Left lung (tissue), 10 donors: ENCODE measurements around the gene SLC15A1. TPM values are rescaled to one million over a fixed set of nuclear protein-coding genes. Genes with fewer than 3 reads are reported as not detected.

Source experiments
- ATAC-seq: fragments of 200-7000 bp; cut with Tn5 transposase; one replicate; pipeline ENCODE4 v1.9.1; 2020; ENCODE audit warnings: moderate library complexity
- DNase-seq, 4 donors: peaks; one replicate each; pipeline ENCODE4 v3.0.0-alpha.2; 2013 to 2020
- H3K27ac ChIP-seq, 2 donors: fragments of 200-600 bp; sonication (generic) in 1 of 2; one replicate each; pipeline versions ENCODE4 v1.5.0 to v1.8.0; 2020 to 2021
- H3K27me3 ChIP-seq, 2 donors: fragments of 200-600 bp; sonication (generic) in 1 of 2; one replicate each; pipeline versions ENCODE4 v1.5.0 to v1.8.0; 2020 to 2021
- H3K36me3 ChIP-seq, 2 donors: fragments of 200-600 bp; sonication (generic) in 1 of 2; one replicate each; pipeline versions ENCODE4 v1.5.0 to v1.8.0; 2020 to 2021
- H3K4me1 ChIP-seq, 2 donors: fragments of 200-600 bp; one replicate each; pipeline ENCODE4 v1.8.0; 2021
- H3K4me3 ChIP-seq, 2 donors: fragments of 200-600 bp; sonication (generic) in 1 of 2; one replicate each; pipeline versions ENCODE4 v1.5.0 to v1.8.0; 2020 to 2021; ENCODE audit warnings: mild to moderate bottlenecking in 1 of 2
- H3K9me3 ChIP-seq, 2 donors: fragments of 200-600 bp; sonication (generic) in 1 of 2; one replicate each; pipeline versions ENCODE4 v1.5.0 to v1.8.0; 2020 to 2021
- CTCF ChIP-seq, 2 donors: fragments of 200-600 bp; sonication (generic) in 1 of 2; IDR thresholded peaks; one replicate each; pipeline versions ENCODE4 v1.5.0 to v1.8.0; 2021; ENCODE audit warnings: antibody characterized with exemption in 2 of 2
- intact Hi-C, 2 donors: fragments of 100-400 bp; cut with DNase I; formaldehyde crosslinking; loops; one replicate each; pipeline versions ENCODE4 v1.11.2 to v1.14.2; 2022
- polyA plus RNA-seq, 6 donors: library from polyadenylated mRNA; unstranded; fragments of 120-200 nt; gene quantifications; one replicate each; pipeline ENCODE4 v1.2.1, GENCODE V29; 2013; ENCODE audit not compliant: insufficient read length in 6 of 6
- total RNA-seq, 2 donors: library from RNA; stranded (reverse); fragmentation: NEBNext Ultra II Directional; extraction: Animal tissue kit (Norgen Biotek cat#: 25700); gene quantifications; one replicate each; pipeline ENCODE4 v1.2.1, GENCODE V29; 2021
- donor health status: DM: no; HTN: yes; CAD: no.
- donor health status: DM: no; HTN: no; CAD: no.

Gene SLC15A1
- total and polyA plus RNA-seq, 8 donors: 0.61 to 0.94 (median 0.80) TPM; not detected in 2

- DNase-seq: no peak
- Histone ChIP-seq H3K36me3 (no peaks in the 10 kb centered on the region), H3K4me1 (no peaks in the 10 kb centered on the region), H3K9me3 (no peaks in the 10 kb centered on the region), H3K27me3 (no peaks in the 10 kb centered on the region), H3K27ac (no peak overlapping the region), H3K4me3 (no peak overlapping the region)
- peak; percentile 34 for ATAC-seq
- intact Hi-C loops: no loop called here
- TF ChIP-seq CTCF (IDR thresholded peaks at IDR 0.05): no peak
Measured at GRCh38 chr13:98665638-98665995, 86.9 kb downstream of the SLC15A1 start.

- intact Hi-C loops: no loop called here
- Histone ChIP-seq H3K9me3 (no peaks in the 10 kb centered on the region), H3K27me3 (no peaks in the 10 kb centered on the region), H3K27ac (no peak overlapping the region), H3K4me3 (no peak overlapping the region), H3K4me1 (no peaks in the 10 kb centered on the region), H3K36me3 (no peaks in the 10 kb centered on the region)
- no peak for ATAC-seq
- TF ChIP-seq CTCF (IDR thresholded peaks at IDR 0.05): no peak
- DNase-seq: no peak
Measured at GRCh38 chr13:98664924-98665637, 87.4 kb downstream of the SLC15A1 start.

- TF ChIP-seq CTCF (IDR thresholded peaks at IDR 0.05): no peak
- no peak for DNase-seq
- Histone ChIP-seq H3K27me3 (no peaks in the 10 kb centered on the region), H3K4me3 (no peak overlapping the region), H3K27ac (no peak overlapping the region), H3K4me1 (no peaks in the 10 kb centered on the region), H3K36me3 (no peaks in the 10 kb centered on the region), H3K9me3 (no peaks in the 10 kb centered on the region)
- intact Hi-C loops: no loop called here
- no peak for ATAC-seq
Measured at GRCh38 chr13:98664510-98664909, 88.0 kb downstream of the SLC15A1 start.

GRCh38 chr13:98664047-98664446, 88.4 kb downstream of the SLC15A1 start:
- ATAC-seq: no peak
- intact Hi-C loops: no loop called here

GRCh38 chr13:98658131-98658530, 94.3 kb downstream of the SLC15A1 start:
- Histone ChIP-seq H3K27me3 (no peaks in the 10 kb centered on the region), H3K4me1 (peaks cover 0 to 4% of the 10 kb centered on the region in 2 donors), H3K9me3 (no peaks in the 10 kb centered on the region), H3K36me3 (no peaks in the 10 kb centered on the region), H3K4me3 (peak overlapping the region in 1 of 2 donors; percentile 3), H3K27ac (no peak overlapping the region)
- intact Hi-C loops: no loop called here
- ATAC-seq (peak; percentile 79), DNase-seq (no peak)
- no peak for TF ChIP-seq CTCF (IDR thresholded peaks at IDR 0.05)

More at GRCh38 chr13:98664047-98664446, 88.4 kb downstream of the SLC15A1 start:
- no peak for DNase-seq
- H3K27ac ChIP-seq: no peak overlapping the region
- H3K4me1 ChIP-seq: no peaks in the 10 kb centered on the region
- no peaks in the 10 kb centered on the region for H3K36me3 ChIP-seq
- H3K27me3 ChIP-seq: no peaks in the 10 kb centered on the region
- H3K4me3 ChIP-seq: no peak overlapping the region
- TF ChIP-seq CTCF (IDR thresholded peaks at IDR 0.05): no peak
- no peaks in the 10 kb centered on the region for H3K9me3 ChIP-seq
